Activated CD4-positive, alpha-beta memory T cell treated with anti-CD3 and anti-CD28 coated beads, Interleukin-2, amount 10 ng/mL, durations not matched to agents 7 days and 5 days (primary cell): ENCODE data around the gene GLP2R. TPM values are rescaled to one million over a fixed set of nuclear protein-coding genes. Genes with fewer than 3 reads are reported as not detected.
"Not testable (repeated sequence)": the region's sequence is repeated elsewhere in the genome, so short reads cannot be mapped to it uniquely, and the experiment has no call there.

Experiments used
- CTCF ChIA-PET: fragments of 350-600 bp; sonication (Branson Sonifier 250); formaldehyde crosslinking; loops from one replicate; lab custom pipeline; 2021; ENCODE audit warnings: antibody characterized with exemption, inconsistent platforms; lab: Charles Lee
- POLR2A ChIA-PET: fragments of 350-600 bp; sonication (Branson Sonifier 250); formaldehyde crosslinking; loops from one replicate; lab custom pipeline; 2021; ENCODE audit warnings: antibody characterized with exemption; lab: Charles Lee
- DNase-seq: peaks from one replicate; pipeline ENCODE4 v3.0.0-alpha.2; 2020
- H3K27ac Mint-ChIP-seq: one replicate; pipeline ENCODE4 v1.8.0; 2021; ENCODE audit warnings: mild to moderate bottlenecking, mixed read lengths
- H3K27me3 Mint-ChIP-seq: one replicate; pipeline ENCODE4 v1.8.0; 2021; ENCODE audit warnings: mixed read lengths
- H3K36me3 Mint-ChIP-seq: one replicate; pipeline ENCODE4 v1.8.0; 2021; ENCODE audit warnings: low read depth, mixed read lengths
- H3K4me1 Mint-ChIP-seq: one replicate; pipeline ENCODE4 v1.8.0; 2021; ENCODE audit warnings: mixed read lengths
- H3K4me3 Mint-ChIP-seq: one replicate; pipeline ENCODE4 v1.8.0; 2021; ENCODE audit warnings: mild to moderate bottlenecking, mixed read lengths
- H3K9me3 Mint-ChIP-seq: one replicate; pipeline ENCODE4 v1.8.0; 2021; ENCODE audit warnings: mixed read lengths
- total RNA-seq, 2 experiments: library from RNA; stranded (reverse); gene quantifications; one replicate each; pipeline ENCODE4 v1.2.3, GENCODE V29; 2021

Gene GLP2R, protein sequence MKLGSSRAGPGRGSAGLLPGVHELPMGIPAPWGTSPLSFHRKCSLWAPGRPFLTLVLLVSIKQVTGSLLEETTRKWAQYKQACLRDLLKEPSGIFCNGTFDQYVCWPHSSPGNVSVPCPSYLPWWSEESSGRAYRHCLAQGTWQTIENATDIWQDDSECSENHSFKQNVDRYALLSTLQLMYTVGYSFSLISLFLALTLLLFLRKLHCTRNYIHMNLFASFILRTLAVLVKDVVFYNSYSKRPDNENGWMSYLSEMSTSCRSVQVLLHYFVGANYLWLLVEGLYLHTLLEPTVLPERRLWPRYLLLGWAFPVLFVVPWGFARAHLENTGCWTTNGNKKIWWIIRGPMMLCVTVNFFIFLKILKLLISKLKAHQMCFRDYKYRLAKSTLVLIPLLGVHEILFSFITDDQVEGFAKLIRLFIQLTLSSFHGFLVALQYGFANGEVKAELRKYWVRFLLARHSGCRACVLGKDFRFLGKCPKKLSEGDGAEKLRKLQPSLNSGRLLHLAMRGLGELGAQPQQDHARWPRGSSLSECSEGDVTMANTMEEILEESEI
- not detected for total RNA-seq

DNA sequence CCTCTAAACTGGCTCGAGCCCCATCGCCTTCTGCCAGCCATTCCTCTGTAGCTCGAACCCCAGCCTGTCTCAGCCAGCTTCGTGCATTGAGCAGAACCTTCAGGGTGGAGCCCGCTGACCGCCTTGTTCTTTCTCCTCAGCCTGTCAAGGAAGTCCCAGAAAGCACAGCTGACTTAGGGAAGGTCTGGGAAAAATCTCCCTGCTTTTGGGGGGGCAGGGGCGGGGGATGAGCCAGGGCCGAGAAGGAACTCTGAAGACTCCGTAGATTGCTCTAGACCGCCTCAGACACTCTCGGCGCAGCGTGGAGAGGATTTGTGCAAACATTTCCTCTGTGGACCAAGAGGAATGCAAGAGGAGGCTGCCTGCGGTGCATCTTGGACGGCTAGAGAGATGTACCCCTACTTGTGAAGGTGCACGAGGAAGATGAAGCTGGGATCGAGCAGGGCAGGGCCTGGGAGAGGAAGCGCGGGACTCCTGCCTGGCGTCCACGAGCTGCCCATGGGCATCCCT, at the start of gene GLP2R:
Gene GLP2R, plus strand, starts transcription at position 284 of the 510 bp plus-strand sequence. Its CDS starts 140 bp downstream, at position 424.
- no peaks in the 10 kb centered on the region for H3K36me3 Mint-ChIP-seq
- H3K27ac Mint-ChIP-seq: no peak within 1 kb of the TSS
- ChIA-PET CTCF (no interaction called here), POLR2A (no interaction called here)
- no peak for DNase-seq
- H3K4me3 Mint-ChIP-seq: no peak within 1 kb of the TSS
- peaks cover 3% of the 10 kb centered on the region for H3K9me3 Mint-ChIP-seq
- no peaks in the 10 kb centered on the region for H3K27me3 Mint-ChIP-seq
- H3K4me1 Mint-ChIP-seq: no peaks in the 10 kb centered on the region

DNA sequence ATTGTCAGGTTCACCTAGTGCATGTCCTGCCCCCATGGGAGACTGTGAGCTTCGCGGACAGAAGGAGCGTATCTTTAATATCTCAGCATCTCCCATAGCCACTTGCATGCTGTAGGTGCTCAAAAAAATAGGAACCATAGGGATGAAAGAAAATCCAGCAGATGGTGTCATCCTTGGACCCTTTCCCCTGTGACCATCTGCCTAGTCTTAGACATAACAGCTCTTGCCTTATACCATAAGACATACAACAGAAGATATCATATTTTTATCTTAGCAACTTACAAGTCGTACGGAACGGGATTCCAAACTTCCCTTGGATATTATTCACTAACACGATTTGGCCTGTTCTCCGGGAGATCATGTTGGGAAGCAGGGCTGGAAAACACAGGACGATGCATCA, 48.8 kb upstream of the GLP2R start:
- ChIA-PET POLR2A (no interaction called here), CTCF (no interaction called here)
- H3K27ac Mint-ChIP-seq: no peak overlapping the region

DNA sequence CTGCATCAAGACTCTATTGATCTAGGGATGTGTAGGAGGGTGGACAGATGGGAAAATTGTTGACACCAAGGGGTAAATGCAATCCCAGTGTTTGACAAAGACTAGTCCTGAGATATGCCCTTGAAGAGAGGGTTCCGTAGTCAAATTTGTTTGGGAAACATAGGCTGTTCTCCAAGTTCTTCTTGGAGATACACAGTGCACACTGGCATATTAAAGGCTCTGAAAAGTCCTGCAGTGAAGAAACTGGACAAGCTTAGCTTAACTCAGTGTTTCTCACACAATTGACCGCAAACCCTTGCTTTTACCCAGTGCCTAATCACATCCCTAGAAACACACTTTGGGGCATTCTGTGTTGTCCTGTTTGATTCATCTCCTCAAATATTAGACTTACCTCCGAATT, 45.2 kb upstream of the GLP2R start:
- Mint-ChIP-seq H3K9me3 (no peaks in the 10 kb centered on the region), H3K4me1 (no peaks in the 10 kb centered on the region), H3K4me3 (no peak overlapping the region), H3K27me3 (peaks cover 8% of the 10 kb centered on the region), H3K27ac (no peak overlapping the region), H3K36me3 (no peaks in the 10 kb centered on the region)
- CTCF ChIA-PET: no interaction called here
- POLR2A ChIA-PET: no interaction called here
- DNase-seq: no peak

More for the DNA sequence above, 48.8 kb upstream of the GLP2R start:
- Mint-ChIP-seq H3K4me1 (no peaks in the 10 kb centered on the region), H3K4me3 (no peak overlapping the region), H3K27me3 (no peaks in the 10 kb centered on the region), H3K36me3 (no peaks in the 10 kb centered on the region), H3K9me3 (no peaks in the 10 kb centered on the region)
- DNase-seq: no peak

DNA sequence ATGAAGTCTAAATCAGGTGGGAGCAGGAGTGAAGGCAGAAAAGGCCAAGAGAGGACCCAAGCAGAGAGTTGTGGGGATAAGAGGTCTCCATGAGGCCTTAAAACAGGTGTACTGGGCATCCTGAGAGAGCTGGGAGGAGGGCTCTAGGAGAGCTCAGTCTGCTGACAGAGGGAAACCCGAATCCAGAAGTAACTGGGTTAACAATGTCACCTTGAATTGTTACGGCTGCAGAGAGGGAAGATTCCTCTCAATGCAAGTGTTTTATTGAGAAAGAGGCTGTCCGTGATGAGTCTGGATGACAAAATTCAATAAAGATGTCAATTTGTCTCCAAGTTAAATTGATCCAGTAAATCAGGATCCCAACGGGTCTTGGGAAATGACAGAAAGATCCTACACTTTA, 42.7 kb upstream of the GLP2R start:
- ChIA-PET POLR2A (no interaction called here), CTCF (interaction anchor here (0.6 kb wide), 1 partner anchor 802 kb away, joined by 5 read pairs; no protein-coding TSS in a partner anchor)
- no peak overlapping the region for H3K27ac Mint-ChIP-seq
- no peaks in the 10 kb centered on the region for H3K9me3 Mint-ChIP-seq
- no peak for DNase-seq
- peaks cover 8% of the 10 kb centered on the region for H3K27me3 Mint-ChIP-seq
- no peak overlapping the region for H3K4me3 Mint-ChIP-seq
- H3K36me3 Mint-ChIP-seq: no peaks in the 10 kb centered on the region
- no peaks in the 10 kb centered on the region for H3K4me1 Mint-ChIP-seq

DNA sequence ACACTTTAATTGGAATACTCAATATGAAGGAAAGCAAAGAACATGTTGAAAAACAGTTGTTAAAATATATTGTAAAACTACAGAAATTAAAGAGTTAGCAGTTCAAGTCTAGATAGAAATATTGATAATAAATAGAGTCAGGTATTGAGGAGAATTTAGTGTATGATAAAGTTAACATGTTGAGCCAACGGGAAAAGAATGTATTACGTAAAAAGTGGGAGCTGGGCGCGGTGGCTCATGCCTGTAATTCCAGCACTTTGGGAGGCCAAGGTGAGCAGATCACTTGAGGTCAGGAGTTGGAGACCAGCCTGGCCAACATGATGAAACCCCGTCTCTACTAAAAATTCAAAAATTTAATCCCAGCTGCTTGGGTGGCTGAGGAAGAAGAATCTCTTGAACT, 42.3 kb upstream of the GLP2R start:
- H3K27ac Mint-ChIP-seq, H3K36me3 Mint-ChIP-seq, CTCF ChIA-PET, DNase-seq, H3K4me3 Mint-ChIP-seq, POLR2A ChIA-PET, H3K4me1 Mint-ChIP-seq, H3K9me3 Mint-ChIP-seq, H3K27me3 Mint-ChIP-seq: not testable (repeated sequence)

DNA sequence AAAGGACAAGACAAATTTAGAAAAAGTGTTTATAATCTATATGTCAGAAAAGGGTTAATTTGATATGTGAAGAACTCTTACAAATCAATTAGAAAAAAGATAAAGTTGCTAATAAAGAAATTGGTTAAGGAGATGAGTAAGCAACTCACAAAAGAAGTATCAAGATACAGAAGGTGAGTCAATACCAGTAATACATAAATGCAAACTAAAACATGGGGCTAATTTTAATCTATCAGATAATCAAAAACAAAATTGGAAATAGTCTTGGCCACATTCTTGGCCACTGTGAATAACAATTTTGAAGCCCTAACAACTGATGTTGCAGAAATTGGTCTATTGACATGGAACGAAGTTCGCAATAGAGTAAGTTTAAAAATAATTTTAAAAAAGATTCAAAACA, 41.2 kb upstream of the GLP2R start:
- H3K4me3 Mint-ChIP-seq: no peak overlapping the region
- ChIA-PET CTCF (no interaction called here), POLR2A (no interaction called here)
- H3K27me3 Mint-ChIP-seq: peaks cover 8% of the 10 kb centered on the region
- H3K36me3 Mint-ChIP-seq: no peaks in the 10 kb centered on the region
- no peak for DNase-seq
- H3K4me1 Mint-ChIP-seq: no peaks in the 10 kb centered on the region
- no peaks in the 10 kb centered on the region for H3K9me3 Mint-ChIP-seq
- H3K27ac Mint-ChIP-seq: no peak overlapping the region

DNA sequence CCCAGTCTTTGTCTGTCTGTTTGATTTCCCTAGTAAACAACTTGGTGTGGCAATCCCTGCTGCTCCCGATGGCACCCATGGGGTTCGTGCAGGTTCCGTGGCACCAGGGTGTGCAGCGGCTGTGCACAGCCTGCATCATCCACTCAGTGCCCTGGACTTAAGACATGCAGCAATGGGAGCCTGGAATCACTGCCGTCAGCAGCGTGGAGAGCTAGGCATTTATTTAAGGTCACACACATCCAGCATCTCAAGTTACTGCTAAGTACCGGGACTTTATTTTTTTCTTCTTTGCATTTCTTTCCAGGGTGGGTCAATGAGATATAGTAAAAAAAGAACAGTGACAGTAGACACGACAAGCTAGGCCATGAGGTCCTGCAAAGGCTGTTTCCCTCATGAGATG, 37.1 kb upstream of the GLP2R start:
- H3K4me3 Mint-ChIP-seq: no peak overlapping the region
- no peaks in the 10 kb centered on the region for H3K36me3 Mint-ChIP-seq
- no peaks in the 10 kb centered on the region for H3K27me3 Mint-ChIP-seq
- no peak for DNase-seq
- H3K4me1 Mint-ChIP-seq: no peaks in the 10 kb centered on the region
- CTCF ChIA-PET: no interaction called here
- no peak overlapping the region for H3K27ac Mint-ChIP-seq
- POLR2A ChIA-PET: no interaction called here
- no peaks in the 10 kb centered on the region for H3K9me3 Mint-ChIP-seq

DNA sequence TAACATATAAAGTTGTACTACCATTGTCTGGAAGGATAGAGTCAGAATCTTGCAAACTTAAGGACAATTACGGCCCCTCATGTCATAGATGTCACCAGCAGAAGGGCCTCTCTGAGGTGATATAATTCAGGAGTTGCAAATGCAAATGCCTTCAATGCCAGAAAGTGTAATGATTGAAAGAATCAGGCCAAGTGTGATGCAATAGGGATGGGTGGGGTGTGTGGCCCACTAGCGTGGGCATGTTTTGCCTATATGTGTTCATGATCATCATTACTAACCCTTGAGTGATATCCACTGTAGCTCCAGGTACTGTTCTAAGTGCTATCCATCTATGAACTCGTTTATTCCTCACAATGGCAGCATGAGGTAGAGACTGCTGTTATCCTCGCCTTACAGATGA, 35.4 kb upstream of the GLP2R start:
- no peaks in the 10 kb centered on the region for H3K36me3 Mint-ChIP-seq
- ChIA-PET POLR2A (no interaction called here), CTCF (interaction anchor here (1.3 kb wide), 1 partner anchor 22 kb away, joined by 3 read pairs; no protein-coding TSS in a partner anchor)
- H3K27ac Mint-ChIP-seq: no peak overlapping the region
- no peak overlapping the region for H3K4me3 Mint-ChIP-seq
- no peaks in the 10 kb centered on the region for H3K27me3 Mint-ChIP-seq
- H3K9me3 Mint-ChIP-seq: no peaks in the 10 kb centered on the region
- no peak for DNase-seq
- no peaks in the 10 kb centered on the region for H3K4me1 Mint-ChIP-seq

DNA sequence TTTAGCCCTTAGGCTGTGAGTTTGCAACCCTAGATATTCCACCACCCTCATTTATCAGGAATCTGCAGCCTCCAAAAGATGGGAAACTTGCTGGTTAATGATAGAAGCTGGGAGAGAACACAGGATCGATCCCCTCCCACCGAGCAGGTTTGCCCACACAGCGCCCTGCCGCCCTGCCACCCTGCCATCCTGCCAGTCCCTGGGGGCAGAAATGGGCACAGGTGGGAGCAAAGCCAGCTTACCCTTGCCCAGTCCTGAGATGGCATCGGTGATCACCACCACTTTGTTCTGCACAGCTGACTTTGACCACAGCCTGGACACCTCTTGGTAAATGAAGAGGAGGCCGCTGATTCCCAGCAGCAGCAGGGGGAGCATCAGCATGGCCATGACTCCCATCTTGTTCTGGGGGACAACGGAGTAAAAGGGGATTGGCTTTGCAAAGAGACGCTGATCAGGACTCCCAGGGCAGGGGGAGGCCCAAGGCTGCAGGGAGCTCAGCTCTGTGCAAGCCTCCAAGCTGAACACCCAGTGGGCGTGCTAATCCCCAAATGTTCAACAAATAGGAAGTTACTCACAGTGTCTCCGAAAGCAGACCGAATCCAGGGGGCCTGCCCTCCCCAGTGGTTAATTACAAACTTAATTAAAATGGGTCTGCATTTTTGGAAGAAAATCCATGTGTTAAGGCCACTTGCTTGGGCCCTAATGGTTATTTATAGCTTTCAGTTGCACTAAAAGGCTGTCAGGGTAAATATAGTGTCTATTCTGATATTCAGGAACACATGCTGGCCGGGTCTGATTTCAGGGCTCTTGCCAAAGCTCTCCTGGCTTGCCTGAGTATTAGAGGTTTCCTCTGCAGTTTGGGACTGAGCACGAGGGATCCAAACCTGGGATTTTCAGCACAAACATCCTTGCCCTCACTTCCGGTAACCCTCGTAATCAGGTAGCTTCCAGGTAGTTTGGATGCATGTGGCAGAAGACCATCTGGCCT, 34.5 kb upstream of the GLP2R start, which contains the start of gene DHRS7C:
Gene DHRS7C, minus strand, starts transcription at position 704 of the 988 bp plus-strand sequence. Its CDS starts 308 bp downstream, at position 396.
- Mint-ChIP-seq H3K9me3 (no peaks in the 10 kb centered on the region), H3K27ac (no peak within 1 kb of the TSS), H3K27me3 (no peaks in the 10 kb centered on the region), H3K36me3 (no peaks in the 10 kb centered on the region), H3K4me3 (no peak within 1 kb of the TSS), H3K4me1 (no peaks in the 10 kb centered on the region)
- CTCF ChIA-PET: interaction anchor here (1.3 kb wide), 1 partner anchor 23 kb away, joined by 3 read pairs; no protein-coding TSS in a partner anchor
- no peak for DNase-seq
- POLR2A ChIA-PET: no interaction called here

DNA sequence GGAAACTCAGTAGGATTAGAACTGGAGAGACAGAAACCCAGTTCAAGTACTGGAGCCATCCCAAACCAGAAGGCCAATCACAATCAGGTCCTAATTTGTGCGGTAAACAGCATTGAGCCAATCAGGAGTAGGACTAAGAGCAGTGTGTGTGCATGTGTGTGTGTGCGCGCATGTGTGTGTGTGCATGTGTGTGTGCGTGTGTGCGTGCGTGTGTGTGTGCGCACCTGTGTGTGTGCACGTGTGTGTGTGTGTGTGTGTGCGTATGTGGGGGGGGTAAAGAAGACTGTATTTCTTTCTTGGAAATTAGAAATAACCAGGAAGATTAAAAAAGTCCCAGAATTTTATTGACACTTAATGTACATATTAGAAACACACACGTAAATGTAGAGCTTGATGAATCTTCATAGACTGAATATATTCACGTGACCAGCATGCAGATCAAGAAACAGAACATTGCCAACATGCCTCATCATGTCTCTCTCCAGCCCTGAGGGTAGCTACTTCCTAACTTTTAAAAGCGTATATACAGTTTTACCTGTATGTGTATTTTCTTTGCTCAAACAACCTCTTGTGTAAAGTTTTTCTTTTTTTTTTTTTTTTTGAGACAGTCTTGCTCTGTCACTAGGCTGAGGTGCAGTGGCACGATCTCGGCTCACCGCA, 33.4 kb upstream of the GLP2R start:
- DNase-seq: no peak
- H3K4me3 Mint-ChIP-seq: no peak overlapping the region
- no peaks in the 10 kb centered on the region for H3K9me3 Mint-ChIP-seq
- H3K27me3 Mint-ChIP-seq: no peaks in the 10 kb centered on the region
- H3K27ac Mint-ChIP-seq: no peak overlapping the region
- no peaks in the 10 kb centered on the region for H3K4me1 Mint-ChIP-seq
- no peaks in the 10 kb centered on the region for H3K36me3 Mint-ChIP-seq
- ChIA-PET POLR2A (no interaction called here), CTCF (interaction anchor here (0.6 kb wide), 1 partner anchor 76 kb away, joined by 3 read pairs; no protein-coding TSS in a partner anchor)

DNA sequence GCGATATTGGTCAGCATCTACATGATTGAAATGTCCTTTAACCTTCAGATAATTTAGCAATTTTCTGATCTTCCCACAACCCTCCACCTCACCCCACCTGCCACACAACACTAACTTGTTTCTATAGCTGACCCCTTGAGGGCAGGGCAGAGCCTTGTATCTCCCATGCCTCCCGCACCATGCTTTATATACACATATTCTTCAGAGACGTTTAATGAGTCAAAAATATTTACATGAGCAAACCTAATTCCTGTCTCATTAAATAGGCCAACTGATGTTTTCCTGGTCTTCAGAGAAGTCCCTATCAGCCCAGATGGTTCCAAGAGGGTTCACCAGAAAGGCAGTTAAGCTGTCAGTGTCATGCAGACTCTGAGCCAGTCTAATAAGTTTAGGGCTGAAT, 27.7 kb upstream of the GLP2R start:
- Mint-ChIP-seq H3K27me3 (no peaks in the 10 kb centered on the region), H3K36me3 (no peaks in the 10 kb centered on the region), H3K4me1 (no peaks in the 10 kb centered on the region), H3K9me3 (no peaks in the 10 kb centered on the region), H3K4me3 (no peak overlapping the region), H3K27ac (no peak overlapping the region)
- ChIA-PET CTCF (no interaction called here), POLR2A (no interaction called here)
- no peak for DNase-seq

DNA sequence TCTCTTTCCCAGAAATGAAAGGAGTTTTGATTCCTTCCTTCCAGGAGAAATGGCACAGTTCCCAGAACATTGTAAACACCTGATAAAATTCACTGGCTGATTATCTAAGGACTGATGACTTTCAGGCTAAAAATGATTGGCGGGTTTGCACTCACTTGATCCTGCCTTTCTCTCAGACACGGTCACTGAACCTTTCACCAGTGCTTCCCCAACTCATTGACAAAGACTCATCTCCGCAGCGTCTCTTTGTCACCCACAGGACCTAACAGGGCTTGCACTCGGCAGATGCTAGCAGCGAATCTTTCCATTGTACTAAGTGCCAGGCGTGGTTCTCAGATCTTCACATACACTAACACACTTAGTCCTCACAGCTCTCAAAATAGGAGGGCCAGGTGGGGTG, 27.0 kb upstream of the GLP2R start:
- ChIA-PET POLR2A (no interaction called here), CTCF (no interaction called here)
- Mint-ChIP-seq H3K36me3 (no peaks in the 10 kb centered on the region), H3K9me3 (no peaks in the 10 kb centered on the region), H3K27me3 (no peaks in the 10 kb centered on the region), H3K4me1 (no peaks in the 10 kb centered on the region), H3K4me3 (no peak overlapping the region), H3K27ac (no peak overlapping the region)
- DNase-seq: no peak
